COLO829 (cell line): Measurements from ENCODE around the gene FGF2.
A peak's percentile ranks its signal among the peaks of the same experiment; 100 is the strongest.
"Not testable (repeated sequence)": the region's sequence is repeated elsewhere in the genome, so short reads cannot be mapped to it uniquely, and the experiment has no call there.

Source experiments
- DNase-seq: peaks from one replicate; pipeline ENCODE4 v3.0.0; 2012; ENCODE audit warnings: low spot score

The FGF2 gene

DNA sequence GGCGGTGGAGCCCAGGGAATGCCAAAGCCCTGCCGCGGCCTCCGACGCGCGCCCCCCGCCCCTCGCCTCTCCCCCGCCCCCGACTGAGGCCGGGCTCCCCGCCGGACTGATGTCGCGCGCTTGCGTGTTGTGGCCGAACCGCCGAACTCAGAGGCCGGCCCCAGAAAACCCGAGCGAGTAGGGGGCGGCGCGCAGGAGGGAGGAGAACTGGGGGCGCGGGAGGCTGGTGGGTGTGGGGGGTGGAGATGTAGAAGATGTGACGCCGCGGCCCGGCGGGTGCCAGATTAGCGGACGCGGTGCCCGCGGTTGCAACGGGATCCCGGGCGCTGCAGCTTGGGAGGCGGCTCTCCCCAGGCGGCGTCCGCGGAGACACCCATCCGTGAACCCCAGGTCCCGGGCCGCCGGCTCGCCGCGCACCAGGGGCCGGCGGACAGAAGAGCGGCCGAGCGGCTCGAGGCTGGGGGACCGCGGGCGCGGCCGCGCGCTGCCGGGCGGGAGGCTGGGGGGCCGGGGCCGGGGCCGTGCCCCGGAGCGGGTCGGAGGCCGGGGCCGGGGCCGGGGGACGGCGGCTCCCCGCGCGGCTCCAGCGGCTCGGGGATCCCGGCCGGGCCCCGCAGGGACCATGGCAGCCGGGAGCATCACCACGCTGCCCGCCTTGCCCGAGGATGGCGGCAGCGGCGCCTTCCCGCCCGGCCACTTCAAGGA, at the start of gene FGF2:
Gene FGF2 (plus strand): TSS at position 279 of the 705 bp plus-strand sequence. CDS start 344 bp downstream, at position 623.
- DNase-seq: no peak

DNA sequence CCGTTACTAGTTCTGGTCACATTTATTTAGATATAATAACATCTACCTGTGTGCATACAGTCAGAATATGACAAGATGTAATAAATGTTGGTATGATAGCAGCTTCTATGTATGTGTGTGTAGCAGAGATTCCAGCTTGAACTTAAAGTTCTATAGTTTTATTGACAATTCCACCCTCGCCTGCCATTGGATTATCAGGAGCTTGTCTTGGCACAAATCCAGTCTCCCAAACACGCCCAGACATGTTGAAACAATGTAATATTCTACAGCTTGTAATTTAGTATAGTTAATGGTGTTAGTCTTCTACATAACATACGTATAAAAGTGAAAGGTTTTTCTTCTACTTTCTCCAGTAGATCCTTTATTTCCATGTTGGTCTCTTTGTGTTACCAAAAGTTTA, 49.7 kb upstream of the FGF2 start:
- DNase-seq: no peak

DNA sequence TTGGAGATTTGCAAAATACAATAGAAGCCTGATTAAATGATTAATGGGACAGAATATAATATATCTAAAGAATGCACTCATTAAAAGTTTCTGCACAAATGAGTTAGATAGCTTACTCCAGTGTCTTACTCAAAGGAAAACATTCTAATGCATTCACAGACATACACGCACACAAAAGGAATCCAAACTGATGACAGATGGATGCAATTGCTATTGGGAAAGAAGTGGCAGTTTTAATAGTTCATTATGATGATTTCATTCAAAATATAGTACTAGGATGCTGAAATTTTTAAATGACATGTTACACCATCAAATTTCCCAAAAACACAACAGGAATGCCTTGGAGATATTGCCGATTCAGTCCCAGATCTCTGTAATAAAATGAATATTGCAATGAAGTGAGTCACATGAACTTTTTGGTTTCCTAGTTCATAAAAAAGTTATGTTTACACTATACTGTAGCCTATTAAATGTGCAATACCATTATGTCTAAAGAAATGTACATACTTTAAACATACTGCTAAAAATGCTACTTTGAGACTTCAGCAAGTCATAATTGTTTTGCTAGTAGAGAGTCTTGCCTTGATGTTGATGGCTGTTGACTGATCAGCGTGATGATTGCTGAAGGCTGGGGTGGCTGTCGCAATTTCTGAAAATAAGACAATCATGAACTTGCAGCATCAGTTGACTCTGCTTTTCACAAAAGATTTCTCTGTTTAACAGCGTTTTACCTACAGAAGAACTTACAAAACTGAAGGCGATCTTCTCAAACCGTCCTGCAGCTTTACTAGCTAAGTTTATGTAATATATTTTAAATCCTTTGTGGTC, 48.6 kb upstream of the FGF2 start:
- DNase-seq: no peak

DNA sequence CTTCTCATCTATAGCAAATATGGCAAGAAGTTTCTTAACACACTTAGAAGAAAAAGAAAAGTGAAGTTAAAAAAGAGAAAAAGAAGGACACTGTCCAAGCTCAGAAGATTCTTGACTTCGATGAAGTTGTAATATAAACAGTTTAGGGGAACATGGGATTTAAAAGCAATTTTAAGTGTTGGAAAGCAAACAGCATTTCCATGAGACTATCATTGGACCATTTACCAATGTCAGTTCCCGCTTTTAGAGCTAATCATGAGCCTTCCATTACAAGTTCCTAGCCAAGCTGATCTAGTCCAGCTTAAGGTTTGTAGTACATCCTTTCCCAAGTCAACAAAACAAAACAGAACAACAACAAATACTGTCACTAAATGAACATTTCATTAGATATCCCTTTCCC, 45.1 kb upstream of the FGF2 start:
- DNase-seq: no peak

DNA sequence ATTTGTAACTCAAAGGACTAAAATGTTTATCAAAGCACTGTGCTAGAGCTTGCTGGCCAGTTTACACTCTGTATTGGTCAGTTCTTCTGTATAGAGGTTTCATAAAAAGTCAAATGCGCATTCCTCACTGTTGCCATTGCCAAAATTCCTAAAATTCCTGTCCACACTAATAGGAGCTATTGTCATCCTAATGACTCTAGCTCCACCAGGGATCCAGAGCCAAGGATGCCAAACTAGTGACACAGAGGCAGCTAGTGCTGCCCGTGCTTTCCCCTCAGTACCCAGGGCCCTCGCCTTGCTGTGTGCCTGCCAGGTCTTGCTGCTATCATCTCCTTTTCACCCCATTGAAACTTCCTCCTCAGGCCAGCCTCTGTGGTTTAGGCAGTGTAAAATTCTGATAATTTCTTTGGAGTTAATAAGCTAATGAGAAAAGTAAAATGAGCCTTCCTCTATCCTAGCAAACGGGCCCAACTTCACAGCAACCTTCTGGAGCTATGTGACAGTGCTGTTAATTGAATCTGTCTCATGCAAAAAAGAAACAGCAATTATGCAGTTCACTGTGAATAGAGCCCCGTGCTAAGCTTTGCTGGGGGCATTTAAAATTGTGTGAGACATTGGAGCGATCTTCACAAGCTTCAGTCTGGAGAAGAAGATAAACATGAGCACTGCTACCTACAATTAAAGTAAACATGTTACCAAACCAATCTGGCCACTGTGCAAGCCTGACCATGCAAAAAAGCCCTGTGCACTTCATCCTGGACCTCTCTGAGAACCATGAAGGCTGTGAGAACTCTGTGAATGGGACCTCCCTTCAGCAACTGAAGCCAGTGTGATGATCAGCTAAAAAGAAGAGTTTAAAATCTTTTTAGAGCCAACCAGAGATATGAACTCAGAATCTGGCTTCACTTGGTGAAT, 43.1 kb upstream of the FGF2 start:
- peak; percentile 75 for DNase-seq

DNA sequence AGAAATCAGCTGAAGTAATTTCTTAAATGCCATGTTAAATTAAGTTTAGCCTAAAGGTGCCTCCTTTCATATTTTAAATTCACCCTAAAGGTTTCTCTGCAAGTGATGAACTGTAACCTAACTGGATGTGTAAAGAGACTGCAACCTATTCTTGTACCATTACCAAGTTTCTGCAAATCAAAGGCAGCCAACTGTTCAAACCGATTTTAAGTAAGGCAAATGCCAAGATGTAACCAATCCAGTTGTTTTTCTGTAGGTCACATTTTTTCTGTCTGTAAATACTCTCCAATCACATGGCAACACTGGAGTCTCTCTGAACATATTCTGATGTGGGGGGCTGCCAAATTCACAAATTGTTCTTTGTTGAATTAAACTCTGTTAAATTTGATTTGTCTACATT, 42.4 kb upstream of the FGF2 start:
- DNase-seq: no peak

DNA sequence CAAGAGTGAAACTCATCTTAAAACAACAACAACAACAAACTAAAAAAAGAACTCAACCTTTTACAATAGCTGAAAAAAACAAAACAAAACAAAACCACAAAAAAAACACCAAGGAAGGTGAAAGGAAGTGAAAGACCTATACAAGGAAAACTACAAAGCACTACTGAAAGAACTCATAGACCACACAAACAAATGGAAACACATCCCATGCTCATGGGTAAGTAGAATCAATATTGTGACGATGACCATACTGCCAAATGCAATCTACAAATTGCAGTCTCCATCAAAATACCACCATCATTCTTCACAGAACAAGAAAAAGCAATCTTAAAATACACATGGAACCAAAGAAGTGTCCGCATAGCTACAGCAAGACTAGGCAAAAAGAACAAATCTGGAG, 41.5 kb upstream of the FGF2 start:
- no peak for DNase-seq

DNA sequence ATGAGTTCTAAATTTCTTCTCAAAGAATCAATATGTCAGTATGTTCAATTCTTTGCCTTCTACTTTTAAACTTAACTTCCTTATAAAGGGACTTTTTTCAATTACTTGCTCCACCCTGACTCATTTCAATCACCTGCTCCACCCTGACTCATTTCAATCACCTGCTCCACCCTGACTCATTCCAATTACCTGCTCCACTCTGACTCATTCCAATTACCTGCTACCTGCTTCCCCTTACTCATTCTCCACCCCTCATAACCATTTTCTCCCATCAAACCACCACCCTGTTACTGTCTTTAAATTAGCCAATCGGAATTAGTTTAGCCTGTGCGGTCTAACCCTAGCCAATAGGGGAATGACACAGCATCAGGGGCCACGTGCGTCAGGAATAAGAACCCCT, 40.3 kb upstream of the FGF2 start:
- DNase-seq: not testable (repeated sequence)

DNA sequence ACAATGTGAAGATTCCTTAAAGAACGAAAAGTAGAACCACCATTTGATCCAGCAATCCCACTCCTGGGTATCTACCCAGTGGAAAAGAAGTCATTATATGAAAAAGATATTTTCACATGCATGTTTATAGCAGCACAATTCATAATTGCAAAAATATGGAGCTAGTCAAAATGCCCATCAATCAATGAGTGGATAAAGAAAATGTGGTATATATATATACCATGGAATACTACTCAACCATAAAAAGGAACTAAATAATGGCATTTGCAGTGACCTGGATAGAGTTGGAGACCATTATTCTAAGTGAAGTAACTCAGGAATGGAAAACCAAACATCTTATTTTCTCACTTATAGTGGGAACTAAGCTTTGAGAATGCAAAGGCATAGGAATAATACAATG, 39.7 kb upstream of the FGF2 start:
- not testable (repeated sequence) for DNase-seq

DNA sequence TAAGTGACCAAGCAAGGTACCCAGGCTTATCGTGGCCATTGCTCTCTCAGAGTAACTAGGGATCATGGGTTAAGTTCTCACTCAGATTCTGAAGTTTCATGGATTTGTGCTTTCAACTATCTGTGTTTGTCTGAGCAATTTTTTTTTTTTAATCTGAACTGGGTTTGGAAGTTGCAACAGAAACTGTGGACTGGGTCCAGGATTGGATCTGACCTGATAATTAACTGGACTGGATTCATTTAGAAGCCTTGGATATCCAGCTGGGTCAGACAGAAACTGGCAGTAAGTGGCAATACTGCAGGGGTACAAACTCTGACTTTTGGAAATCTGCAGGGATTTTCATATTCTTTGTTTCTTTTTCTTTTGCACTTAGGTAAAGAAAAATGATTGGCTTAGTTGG, 38.7 kb upstream of the FGF2 start:
- DNase-seq: no peak

DNA sequence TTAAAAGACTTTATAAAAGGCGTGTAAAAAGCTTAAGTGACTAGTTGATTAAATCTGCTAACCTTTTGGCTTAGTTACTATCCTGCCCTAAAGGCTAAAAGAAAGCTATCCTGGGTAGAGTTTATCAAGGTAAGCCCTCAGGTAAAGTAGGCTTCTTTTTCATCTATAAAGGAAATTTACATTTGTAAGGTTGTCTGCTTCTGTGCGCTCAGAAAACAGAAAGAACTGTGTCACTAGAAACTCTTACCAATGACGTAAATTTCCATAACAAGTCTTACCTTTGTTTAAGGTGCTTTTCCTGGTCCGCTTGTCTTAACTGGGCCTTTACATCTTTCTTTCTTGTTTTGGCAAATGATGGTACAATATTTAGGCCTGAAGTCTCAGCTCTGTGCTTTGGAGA, 37.7 kb upstream of the FGF2 start:
- DNase-seq: no peak

DNA sequence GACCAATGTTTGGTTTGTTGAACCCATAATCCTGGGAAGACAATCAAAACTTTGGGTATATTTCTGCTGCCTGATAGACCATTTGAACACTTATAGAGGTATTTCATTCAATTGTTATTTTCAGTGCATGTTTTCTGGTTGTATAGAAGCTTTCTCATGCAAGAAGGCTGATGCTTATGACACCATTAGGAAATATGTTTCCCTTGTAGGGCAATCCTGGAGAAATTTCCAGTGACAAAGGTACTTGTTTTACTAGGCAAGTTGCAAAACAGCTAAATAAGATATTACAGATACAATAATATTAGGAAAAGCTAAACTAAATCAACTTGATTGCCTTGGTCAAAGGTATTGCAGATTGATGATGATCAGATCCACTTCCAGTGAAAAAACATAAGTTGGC, 32.8 kb upstream of the FGF2 start:
- no peak for DNase-seq

DNA sequence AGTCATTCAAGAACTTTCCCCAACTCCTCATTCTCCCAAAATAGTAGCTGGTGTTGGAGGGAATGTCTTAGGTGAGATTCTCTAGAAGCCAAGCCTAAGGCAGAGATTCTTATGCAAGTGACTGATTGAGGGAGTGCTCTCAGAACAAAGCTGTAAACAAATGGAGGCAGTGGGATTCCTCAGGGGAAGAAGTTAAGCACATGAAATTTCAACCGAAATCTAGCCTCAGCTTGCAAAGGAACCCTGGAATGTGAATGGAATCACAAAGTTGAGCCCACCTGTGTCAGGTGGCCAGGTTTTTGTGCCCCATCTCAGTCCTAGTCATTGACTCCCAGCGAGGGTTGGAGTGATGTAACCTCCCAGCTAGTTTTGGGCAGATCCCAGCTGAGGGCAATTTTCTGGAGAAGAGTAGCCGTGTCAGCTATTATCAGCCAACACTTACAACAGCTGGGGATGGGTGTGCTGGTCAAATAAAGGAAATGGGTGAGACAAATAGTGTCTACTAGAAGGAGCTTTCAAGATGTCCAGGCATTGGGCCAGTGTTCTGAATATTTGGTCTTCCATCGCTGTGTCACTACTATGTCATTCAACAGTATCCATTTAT, 29.7 kb upstream of the FGF2 start:
- DNase-seq: no peak

DNA sequence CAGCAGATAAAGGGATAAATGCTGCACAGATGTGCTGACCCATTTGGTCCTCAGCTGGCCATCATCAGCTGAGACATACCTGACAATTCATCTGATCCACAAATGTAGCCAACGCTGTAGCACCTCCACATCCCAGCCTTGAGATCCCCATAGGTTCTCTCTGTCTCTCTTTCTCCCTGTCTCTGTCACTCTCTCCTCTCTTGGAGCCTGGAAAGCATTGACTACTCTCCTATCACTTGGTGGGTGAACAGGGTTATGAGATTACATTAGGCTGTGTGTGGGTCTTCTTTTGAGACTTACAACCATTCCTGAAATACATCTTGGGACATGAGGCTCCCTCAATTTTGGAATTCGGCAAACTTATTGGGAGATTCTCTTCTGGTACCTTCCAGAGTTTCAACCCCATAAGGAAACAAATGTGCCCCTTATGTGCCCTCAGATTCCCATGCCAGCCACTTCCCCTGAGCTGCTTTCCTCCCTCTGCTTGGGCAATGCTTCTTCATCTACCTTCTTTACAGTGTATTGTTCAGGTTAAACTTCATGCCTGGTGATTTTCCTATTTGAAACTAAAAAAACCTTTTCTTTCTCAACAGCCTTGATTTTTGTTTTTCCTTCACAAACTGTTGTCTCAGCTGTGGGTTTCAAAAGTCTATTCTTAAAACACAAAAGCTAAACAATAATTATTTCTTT, 29.1 kb upstream of the FGF2 start:
- peak; percentile 35 for DNase-seq

DNA sequence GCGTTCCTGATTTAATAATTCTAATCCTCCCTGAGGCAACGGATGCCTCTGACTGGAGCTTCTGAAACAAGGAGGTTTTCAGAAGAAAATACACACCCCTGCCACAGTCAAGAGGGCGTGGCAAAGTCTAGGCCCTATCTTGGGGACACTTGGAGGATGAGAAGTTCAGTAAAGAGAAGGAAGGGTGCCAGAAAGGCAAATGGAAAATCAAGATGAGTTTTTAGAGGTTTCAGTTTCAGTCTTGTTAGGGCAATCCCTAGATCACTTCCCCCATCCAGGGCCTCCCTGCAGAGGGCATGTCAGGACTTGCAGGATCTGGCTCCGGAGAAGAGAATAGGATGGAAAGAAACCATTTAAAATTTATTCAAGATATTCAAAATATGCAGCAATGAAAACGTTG, 28.5 kb upstream of the FGF2 start:
- DNase-seq: peak; percentile 95

DNA sequence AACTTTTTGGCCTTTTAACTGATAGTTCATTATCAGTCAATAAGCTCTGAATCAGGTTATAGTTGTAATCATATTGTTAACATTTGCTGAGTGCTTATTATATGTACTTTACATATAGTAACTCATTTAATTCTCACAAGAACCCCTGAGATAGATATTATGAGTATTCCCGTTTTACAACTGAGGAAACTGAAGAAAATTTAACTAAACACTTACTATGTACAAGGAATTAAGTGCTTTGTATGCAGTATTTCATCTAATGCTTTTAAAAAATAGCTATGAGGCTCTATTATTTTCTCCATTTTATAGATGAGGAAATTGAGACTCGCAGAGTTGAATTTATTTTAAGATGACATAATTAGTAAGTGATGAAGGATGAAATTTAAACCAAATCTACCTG, 27.7 kb upstream of the FGF2 start:
- DNase-seq: no peak

DNA sequence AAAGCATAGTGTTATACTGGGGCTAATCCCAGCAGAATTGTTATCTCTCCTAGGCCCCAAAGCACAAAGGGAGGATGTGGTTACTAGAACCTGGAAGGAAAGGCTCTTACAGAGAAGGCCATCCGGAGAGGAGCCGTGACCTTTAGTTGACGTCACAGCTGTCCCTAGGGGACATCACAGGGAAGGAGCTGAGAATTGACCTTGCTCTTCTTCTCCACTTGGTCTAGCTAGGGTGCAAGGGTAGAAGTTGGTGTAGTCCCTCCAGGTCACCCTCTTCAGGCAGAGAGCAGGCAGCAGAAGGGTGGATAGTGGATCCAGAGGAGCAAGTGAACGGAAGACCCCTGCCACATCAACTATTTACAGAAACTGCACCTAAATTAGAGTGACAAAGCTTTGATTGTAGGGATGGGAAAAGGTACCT, 22.8 kb upstream of the FGF2 start:
- DNase-seq: peak; percentile 23

DNA sequence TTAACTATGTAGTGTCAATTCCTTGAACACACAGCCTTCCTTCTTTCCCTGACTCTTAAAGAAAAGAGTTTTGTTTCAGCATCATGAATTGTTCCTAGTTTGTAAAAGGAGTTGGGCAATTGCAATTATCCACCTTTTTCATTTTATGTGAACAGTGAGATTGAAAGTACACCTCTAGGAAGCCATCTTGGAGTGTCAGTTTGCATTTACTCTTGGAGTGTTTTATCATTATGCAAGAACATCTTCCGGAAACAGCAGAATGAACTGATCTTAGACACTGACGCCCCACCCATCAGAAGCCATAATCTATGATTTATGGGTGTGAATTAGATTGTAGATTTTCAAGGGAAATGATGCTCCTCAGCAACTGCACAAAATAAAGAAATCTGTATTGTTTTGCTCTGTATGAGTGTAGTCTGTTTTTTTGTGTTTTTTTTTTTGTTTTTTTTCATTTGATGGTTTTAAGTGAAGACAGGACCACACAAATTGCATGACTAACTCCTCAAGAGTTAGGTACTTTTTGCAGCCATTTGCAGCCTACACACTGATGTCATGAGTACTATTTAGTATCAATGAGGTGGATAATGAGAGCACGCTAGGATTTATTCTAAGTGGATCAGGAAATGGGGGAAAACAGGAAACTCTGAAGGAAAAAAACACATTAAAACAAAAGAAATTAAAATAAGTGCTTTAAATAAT, 19.5 kb upstream of the FGF2 start:
- DNase-seq: no peak

DNA sequence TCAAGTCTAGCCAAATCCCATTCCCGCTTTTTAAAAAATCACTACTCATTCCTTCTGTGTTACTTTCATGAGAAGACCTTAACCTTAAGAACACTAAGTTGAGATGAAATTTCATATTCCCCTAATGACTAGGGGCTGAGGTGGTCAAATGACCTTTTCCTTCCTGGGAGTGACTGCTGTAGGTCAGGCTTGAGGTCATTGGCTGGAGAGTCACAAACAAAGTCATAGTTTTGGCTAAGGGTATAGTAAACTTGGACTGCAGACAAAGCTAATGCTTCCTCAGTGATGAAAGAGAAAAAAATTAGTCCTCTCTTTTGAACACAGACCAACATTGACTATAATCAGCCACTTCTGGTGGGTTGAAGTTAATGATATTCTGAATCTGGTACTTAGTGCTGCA, 16.0 kb upstream of the FGF2 start:
- DNase-seq: no peak

DNA sequence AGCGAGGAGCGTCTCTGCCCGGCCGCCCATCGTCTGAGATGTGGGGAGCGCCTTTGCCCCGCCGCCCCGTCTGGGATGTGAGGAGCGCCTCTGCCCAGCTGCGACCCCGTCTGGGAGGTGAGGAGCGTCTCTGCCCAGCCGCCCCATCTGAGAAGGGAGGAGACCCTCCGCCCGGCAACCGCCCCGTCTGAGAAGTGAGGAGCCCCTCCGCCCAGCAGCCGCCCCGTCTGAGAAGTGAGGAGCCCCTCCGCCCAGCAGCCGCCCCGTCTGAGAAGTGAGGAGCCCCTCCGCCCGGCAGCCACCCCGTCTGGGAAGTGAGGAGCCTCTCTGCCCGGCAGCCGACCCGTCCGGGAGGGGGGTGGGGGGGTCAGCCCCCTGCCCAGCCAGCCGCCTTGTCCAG, 14.8 kb upstream of the FGF2 start:
- DNase-seq: not testable (repeated sequence)

DNA sequence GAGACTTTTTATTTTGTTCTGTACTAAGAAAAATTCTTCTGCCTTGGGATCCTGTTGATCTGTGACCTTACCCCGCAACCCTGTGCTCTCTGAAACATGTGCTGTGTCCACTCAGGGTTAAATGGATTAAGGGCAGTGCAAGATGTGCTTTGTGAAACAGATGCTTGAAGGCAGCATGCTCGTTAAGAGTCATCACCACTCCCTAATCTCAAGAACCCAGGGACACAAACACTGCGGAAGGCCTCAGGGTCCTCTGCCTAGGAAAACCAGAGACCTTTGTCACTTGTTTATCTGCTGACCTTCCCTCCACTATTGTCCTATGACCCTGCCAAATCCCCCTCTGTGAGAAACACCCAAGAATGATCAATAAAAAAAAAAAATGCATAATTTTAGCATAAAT, 13.8 kb upstream of the FGF2 start:
- not testable (repeated sequence) for DNase-seq
